Right lobe of liver (tissue), 6 donors: ENCODE data around the gene PHGDH. TPM values are rescaled to one million over a fixed set of nuclear protein-coding genes. Genes with fewer than 3 reads are reported as not detected.
A peak's percentile ranks its signal among the peaks of the same experiment; 100 is the strongest.

Source experiments
- ATAC-seq, 4 donors: fragments of 200-7000 bp; cut with Tn5 transposase; one replicate each; pipeline ENCODE4 v1.9.1; 2020; ENCODE audit warnings: mild to moderate bottlenecking in 4 of 4, moderate library complexity in 4 of 4
- DNase-seq, 3 donors: peaks; one replicate each; pipeline ENCODE4 v3.0.0-alpha.2; 2020
- H3K27ac ChIP-seq, 3 donors: fragments of 200-600 bp; one replicate each; pipeline ENCODE4 v1.8.0; 2022
- H3K27me3 ChIP-seq, 2 donors: fragments of 200-600 bp; one replicate each; pipeline ENCODE4 v1.8.0; 2022
- H3K36me3 ChIP-seq, 4 donors: fragments of 200-600 bp; sonication (generic) in 1 of 4; one replicate each; pipeline versions ENCODE4 v1.5.1 to v1.8.0; 2017 to 2022; ENCODE audit warnings: control low read depth in 1 of 4
- H3K4me1 ChIP-seq, 4 donors: fragments of 200-600 bp; sonication (generic) in 1 of 4; one replicate each; pipeline versions ENCODE4 v1.5.1 to v1.8.0; 2017 to 2022; ENCODE audit warnings: control low read depth in 1 of 4
- H3K4me3 ChIP-seq, 3 donors: fragments of 200-600 bp; one replicate each; pipeline ENCODE4 v1.8.0; 2022
- H3K9me3 ChIP-seq, 4 donors: fragments of 200-600 bp; sonication (generic) in 1 of 4; one replicate each; pipeline versions ENCODE4 v1.5.1 to v1.8.0; 2017 to 2022; ENCODE audit warnings: control low read depth in 1 of 4
- CTCF ChIP-seq, 4 donors: fragments of 200-600 bp in 3 of 4; fragments of 450-650 bp in 1 of 4; IDR thresholded peaks; one replicate each; pipeline versions ENCODE4 v1.5.1 to v1.8.0; 2016 to 2022; ENCODE audit warnings: antibody characterized with exemption in 4 of 4, mild to moderate bottlenecking in 2 of 4
- POLR2A ChIP-seq: fragments of 450-650 bp; IDR thresholded peaks from one replicate; pipeline ENCODE4 v1.6.1; 2017; ENCODE audit warnings: antibody characterized with exemption, mild to moderate bottlenecking
- WGBS: methylation state at CpG from one replicate; pipeline ENCODE4 v1.1.6; 2018; ENCODE audit warnings: low coverage, low lambda C conversion rate; ENCODE audit not compliant: insufficient coverage; ENCODE audit errors: missing lambda C conversion rate; 5-methylcytosine and 5-hydroxymethylcytosine counted together
- intact Hi-C, 2 donors: fragments of 100-400 bp; cut with DNase I; formaldehyde crosslinking; loops; one replicate each; pipeline versions ENCODE4 v1.11.2 to v1.14.1; 2022
- total RNA-seq, 6 experiments: library from RNA; depleted of rRNA in 2 of 6; stranded (reverse); fragments of >200 nt in 2 of 6; fragmentation: NEBNext Ultra II Directional in 3 of 6; extraction: Animal tissue kit (Norgen Biotek cat#: 25700) in 3 of 6; gene quantifications; one replicate each; pipeline versions ENCODE4 v1.1.0 to v1.2.4, GENCODE V29; 2016 to 2023
- donor health status: DM: no; HTN: yes; CAD: no.
- donor health status: DM: no; HTN: no; CAD: no.
- donor health status: DM: no; HTN: no; CAD: no.
- donor health status: DM: no; HTN: yes; CAD: no.
- donor health status: DM: no; HTN: yes; CAD: no.

Gene PHGDH
- total RNA-seq, 6 experiments from 2014 or later, result 51.2 to 151 (median 74.0) TPM

- peaks cover 0 to 18% (median 1%) of the 10 kb centered on the region in 4 donors for H3K4me1 ChIP-seq
- intact Hi-C loops, result no loop called here
- no peaks in the 10 kb centered on the region for H3K36me3 ChIP-seq
- TF ChIP-seq POLR2A, result no peak
- TF ChIP-seq CTCF (IDR thresholded peaks at IDR 0.05), result peak; percentile 83 to 91 (median 88)
- peak overlapping the region; percentile 34 to 40 (median 36) for H3K4me3 ChIP-seq
- WGBS, result 8% methylated on average over 14 of the region's 16 CpGs
- peak overlapping the region; percentile 56 to 91 (median 86) for H3K27ac ChIP-seq
- no peaks in the 10 kb centered on the region for H3K27me3 ChIP-seq
- DNase-seq (peak; percentile 66 to 89 (median 82)), ATAC-seq (peak; percentile 69 to 72 (median 70))
- H3K9me3 ChIP-seq, result no peaks in the 10 kb centered on the region
Observed at GRCh38 chr1:119675349-119676345, 36.1 kb upstream of the PHGDH start.

GRCh38 chr1:119676571-119677206, 35.0 kb upstream of the PHGDH start:
- peaks cover 0 to 18% (median 1%) of the 10 kb centered on the region in 4 donors for H3K4me1 ChIP-seq
- TF ChIP-seq CTCF (IDR thresholded peaks at IDR 0.05) (peak; percentile 15 to 55 (median 32)), POLR2A (no peak)
- intact Hi-C loops, result no loop called here
- no peaks in the 10 kb centered on the region for H3K9me3 ChIP-seq
- peak overlapping the region in 2 of 3 donors; percentile 36 to 40 for H3K4me3 ChIP-seq
- H3K36me3 ChIP-seq, result no peaks in the 10 kb centered on the region
- 34% methylated on average over 3 of the region's 8 CpGs for WGBS
- H3K27ac ChIP-seq, result peak overlapping the region; percentile 56 to 91 (median 86)
- peak; percentile 69 to 77 (median 72) for ATAC-seq
- no peaks in the 10 kb centered on the region for H3K27me3 ChIP-seq
- DNase-seq, result peak in 2 of 3 donors; percentile 48 to 62

- H3K4me1 ChIP-seq, result peaks cover 0 to 18% (median 1%) of the 10 kb centered on the region in 4 donors
- H3K9me3 ChIP-seq, result no peaks in the 10 kb centered on the region
- intact Hi-C loops, result no loop called here
- ATAC-seq (no peak), DNase-seq (no peak)
- no peak overlapping the region for H3K4me3 ChIP-seq
- whole genome bisulfite sequencing, result 100% methylated on average over 1 of the region's 1 CpG
- TF ChIP-seq POLR2A, result no peak
- no peak for TF ChIP-seq CTCF (IDR thresholded peaks at IDR 0.05)
- H3K27me3 ChIP-seq, result no peaks in the 10 kb centered on the region
- H3K36me3 ChIP-seq, result no peaks in the 10 kb centered on the region
- no peak overlapping the region for H3K27ac ChIP-seq
Observed at GRCh38 chr1:119679223-119679622, 32.5 kb upstream of the PHGDH start.

- no peaks in the 10 kb centered on the region for H3K9me3 ChIP-seq
- no peak overlapping the region for H3K27ac ChIP-seq
- H3K36me3 ChIP-seq, result no peaks in the 10 kb centered on the region
- no peak for TF ChIP-seq POLR2A
- no peak for TF ChIP-seq CTCF (IDR thresholded peaks at IDR 0.05)
- no peak overlapping the region for H3K4me3 ChIP-seq
- DNase-seq (no peak), ATAC-seq (no peak)
- peaks cover 0 to 16% (median 1%) of the 10 kb centered on the region in 4 donors for H3K4me1 ChIP-seq
- H3K27me3 ChIP-seq, result no peaks in the 10 kb centered on the region
- WGBS, result 87% methylated on average over 3 of the region's 3 CpGs
- intact Hi-C loops, result loop anchor here in 1 of 2 donors (5.0 kb wide), 1 partner anchor 42 kb away; no protein-coding TSS in a partner anchor
Observed at GRCh38 chr1:119680193-119680592, 31.5 kb upstream of the PHGDH start.
